ENCODE results near the gene RPN2. TPM values are rescaled to one million over a fixed set of nuclear protein-coding genes. Genes with fewer than 3 reads are reported as not detected.

RPN2 gene
- total and polyA plus RNA-seq, 2 of the 13 experiments (the other 11 are each of a cell fraction or from before 2014, with no cell fraction given), result 587 to 1,818 TPM

DNA sequence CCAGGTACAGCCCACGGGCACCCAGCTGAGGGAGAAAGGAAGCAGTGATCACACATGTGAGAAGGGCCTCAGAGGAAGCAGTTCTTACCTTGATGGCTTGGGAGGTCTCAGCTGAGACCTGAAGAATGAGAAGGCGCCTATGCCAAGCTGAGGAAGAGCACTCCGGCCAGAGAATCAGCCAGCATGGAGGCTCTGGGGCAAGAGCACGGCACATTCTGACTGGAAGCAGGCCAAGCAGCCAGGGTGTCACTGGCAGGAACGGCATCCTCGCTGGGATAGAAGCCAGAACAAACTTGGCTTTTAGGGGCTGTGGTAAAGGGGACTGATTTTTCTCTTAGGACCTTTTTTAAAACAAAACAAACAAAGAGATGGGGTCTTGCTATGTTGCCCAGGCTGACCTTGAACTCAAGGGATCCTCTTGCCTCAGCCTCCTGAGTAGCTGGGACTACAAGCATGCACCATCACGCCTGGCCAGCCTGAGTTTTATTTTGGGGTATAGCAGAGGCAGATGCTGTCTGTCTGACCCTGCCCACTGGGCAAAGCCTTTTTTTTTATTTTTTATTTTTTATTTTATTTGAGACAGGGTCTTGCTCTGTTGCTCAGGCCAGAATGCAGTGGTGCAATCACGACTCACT lies 64.9 kb downstream of the RPN2 start:
- WGBS (ENCODE audit: low lambda C conversion rate), result 93% methylated on average over 8 of the region's 8 CpGs
- peaks cover 35 to 51% of the 10 kb centered on the region in 2 experiments for H3K36me3 ChIP-seq (replicated peaks in 1 of 2; ENCODE audit: control insufficient read depth in 1 of 2, insufficient read depth in 2 of 2, low read length in 2 of 2)
- no peak overlapping the region for H3K27ac ChIP-seq (ENCODE audit: extremely low read length, insufficient read depth, low read length)
- H3K79me2 ChIP-seq (ENCODE audit: insufficient read depth, low read length), result no peaks in the 10 kb centered on the region
- H3K4me3 ChIP-seq (replicated peaks in 1 of 3; ENCODE audit: insufficient read depth in 1 of 3, low read depth in 2 of 3, low read length in 3 of 3), result no peak overlapping the region
- intact Hi-C loops (cut with micrococcal nuclease; ENCODE audit: unreplicated experiment) (no loop called here), in situ Hi-C loops (cut with HindIII; ENCODE audit: extremely low pct_ligation_motif_present, low pct_unique_long_range_greater_than_20kb) (no loop called here)
- no peak for DNase-seq (ENCODE audit: low spot score)
- no peaks in the 10 kb centered on the region for H3K9me3 ChIP-seq (ENCODE audit: low read length)
- H3K4me2 ChIP-seq (ENCODE audit: low read depth, low read length), result no peak overlapping the region
- H3K9ac ChIP-seq (ENCODE audit: insufficient read depth, low read depth, low read length), result no peak overlapping the region
- no peak for FAIRE-seq
- no peaks in the 10 kb centered on the region for H3K27me3 ChIP-seq (ENCODE audit: control insufficient read depth in 1 of 2, insufficient read depth in 2 of 2, low read length in 2 of 2)
- TSS peak; percentile 11 for BruUV-seq (replicated peaks)
- ChIA-PET CTCF (ENCODE audit: low intra/inter-chr PET ratio, low total read pairs) (no interaction called here), POLR2A (no interaction called here)
- peaks cover 7% of the 10 kb centered on the region; the same call in 1 of the 2 replicates for H3K4me1 ChIP-seq (ENCODE audit: insufficient read depth, low read length)
- H2AFZ ChIP-seq (ENCODE audit: low read length), result no peak overlapping the region
- H4K20me1 ChIP-seq (ENCODE audit: insufficient read depth, low read length), result no peaks in the 10 kb centered on the region
- 0 out of 2 replicates have a peak, but pooled peaks have one; percentile 19 for TF ChIP-seq ZMYM3 (CRISPR knock-in tag; IDR thresholded peaks at IDR 0.05)
- TF ChIP-seq, protein P1, sequence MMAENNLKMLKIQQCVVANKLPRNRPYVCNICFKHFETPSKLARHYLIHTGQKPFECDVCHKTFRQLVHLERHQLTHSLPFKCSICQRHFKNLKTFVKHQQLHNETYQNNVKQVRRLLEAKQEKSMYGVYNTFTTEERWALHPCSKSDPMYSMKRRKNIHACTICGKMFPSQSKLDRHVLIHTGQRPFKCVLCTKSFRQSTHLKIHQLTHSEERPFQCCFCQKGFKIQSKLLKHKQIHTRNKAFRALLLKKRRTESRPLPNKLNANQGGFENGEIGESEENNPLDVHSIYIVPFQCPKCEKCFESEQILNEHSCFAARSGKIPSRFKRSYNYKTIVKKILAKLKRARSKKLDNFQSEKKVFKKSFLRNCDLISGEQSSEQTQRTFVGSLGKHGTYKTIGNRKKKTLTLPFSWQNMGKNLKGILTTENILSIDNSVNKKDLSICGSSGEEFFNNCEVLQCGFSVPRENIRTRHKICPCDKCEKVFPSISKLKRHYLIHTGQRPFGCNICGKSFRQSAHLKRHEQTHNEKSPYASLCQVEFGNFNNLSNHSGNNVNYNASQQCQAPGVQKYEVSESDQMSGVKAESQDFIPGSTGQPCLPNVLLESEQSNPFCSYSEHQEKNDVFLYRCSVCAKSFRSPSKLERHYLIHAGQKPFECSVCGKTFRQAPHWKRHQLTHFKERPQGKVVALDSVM (CRISPR knock-in tag; IDR thresholded peaks at IDR 0.05), result peak; percentile 43
- peak; percentile 4 for TF ChIP-seq RBM22 (optimal IDR thresholded peaks at IDR 0.05; ENCODE audit: low read length)
- no peak for TF ChIP-seq CENPX (CRISPR knock-in tag; IDR thresholded peaks at IDR 0.05)
- peak; percentile 97 for TF ChIP-seq ZNF121 (CRISPR knock-in tag; IDR thresholded peaks at IDR 0.05)
- no peak for ATAC-seq

GRCh38 chr20:37244572-37244957 lies 65.4 kb downstream of the RPN2 start:
- BruUV-seq (replicated peaks), result no TSS peak
- intact Hi-C loops (cut with micrococcal nuclease; ENCODE audit: unreplicated experiment) (no loop called here), in situ Hi-C loops (cut with HindIII; ENCODE audit: extremely low pct_ligation_motif_present, low pct_unique_long_range_greater_than_20kb) (no loop called here)
- Histone ChIP-seq H3K27ac (ENCODE audit: extremely low read length, insufficient read depth, low read length) (no peak overlapping the region), H4K20me1 (ENCODE audit: insufficient read depth, low read length) (no peaks in the 10 kb centered on the region), H3K4me1 (ENCODE audit: insufficient read depth, low read length) (peaks cover 7% of the 10 kb centered on the region; the same call in 1 of the 2 replicates), H3K79me2 (ENCODE audit: insufficient read depth, low read length) (no peaks in the 10 kb centered on the region), H3K36me3 (replicated peaks in 1 of 2; ENCODE audit: control insufficient read depth in 1 of 2, insufficient read depth in 2 of 2, low read length in 2 of 2) (peaks cover 30 to 46% of the 10 kb centered on the region in 2 experiments), H3K4me2 (ENCODE audit: low read depth, low read length) (no peak overlapping the region), H3K27me3 (ENCODE audit: control insufficient read depth in 1 of 2, insufficient read depth in 2 of 2, low read length in 2 of 2) (no peaks in the 10 kb centered on the region), H2AFZ (ENCODE audit: low read length) (no peak overlapping the region), H3K9me3 (ENCODE audit: low read length) (no peaks in the 10 kb centered on the region), H3K4me3 (replicated peaks in 1 of 3; ENCODE audit: insufficient read depth in 1 of 3, low read depth in 2 of 3, low read length in 3 of 3) (no peak overlapping the region), H3K9ac (ENCODE audit: insufficient read depth, low read depth, low read length) (no peak overlapping the region)
- ATAC-seq (no peak), FAIRE-seq (no peak), DNase-seq (ENCODE audit: low spot score) (no peak)
- WGBS (ENCODE audit: low lambda C conversion rate), result 87% methylated on average over 5 of the region's 5 CpGs
- POLR2A ChIA-PET, result no interaction called here
- TF ChIP-seq, protein P2, sequence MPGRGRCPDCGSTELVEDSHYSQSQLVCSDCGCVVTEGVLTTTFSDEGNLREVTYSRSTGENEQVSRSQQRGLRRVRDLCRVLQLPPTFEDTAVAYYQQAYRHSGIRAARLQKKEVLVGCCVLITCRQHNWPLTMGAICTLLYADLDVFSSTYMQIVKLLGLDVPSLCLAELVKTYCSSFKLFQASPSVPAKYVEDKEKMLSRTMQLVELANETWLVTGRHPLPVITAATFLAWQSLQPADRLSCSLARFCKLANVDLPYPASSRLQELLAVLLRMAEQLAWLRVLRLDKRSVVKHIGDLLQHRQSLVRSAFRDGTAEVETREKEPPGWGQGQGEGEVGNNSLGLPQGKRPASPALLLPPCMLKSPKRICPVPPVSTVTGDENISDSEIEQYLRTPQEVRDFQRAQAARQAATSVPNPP (CRISPR knock-in tag; IDR thresholded peaks at IDR 0.05), result no peak
- no peak for TF ChIP-seq ZNF20 (CRISPR knock-in tag; IDR thresholded peaks at IDR 0.05)
- CTCF ChIA-PET (ENCODE audit: low intra/inter-chr PET ratio, low total read pairs), result no interaction called here

Data from HepG2 (cell line).